Esophagus (tissue), 2 donors: ENCODE data around the gene CRTC1. TPM values are rescaled to one million over a fixed set of nuclear protein-coding genes. Genes with fewer than 3 reads are reported as not detected.

Source experiments
- H3K27ac ChIP-seq, 2 donors: one replicate each; pipeline ENCODE4 v1.5.1; 2013; ENCODE audit warnings: low read depth in 2 of 2, mild to moderate bottlenecking in 2 of 2, inconsistent platforms in 1 of 2, low read length in 1 of 2, moderate library complexity in 1 of 2
- H3K27me3 ChIP-seq, 2 donors: one replicate each; pipeline ENCODE4 v1.6.1; 2013; ENCODE audit warnings: low read length in 2 of 2, control low read depth in 1 of 2, mild to moderate bottlenecking in 1 of 2; ENCODE audit not compliant: insufficient read depth in 2 of 2, control insufficient read depth in 1 of 2
- H3K36me3 ChIP-seq, 2 donors: one replicate each; pipeline ENCODE4 v1.6.1; 2013; ENCODE audit warnings: low read length in 1 of 2; ENCODE audit not compliant: control insufficient read depth in 2 of 2, insufficient read depth in 2 of 2
- H3K4me1 ChIP-seq, 2 donors: one replicate each; pipeline ENCODE4 v1.6.1; 2013; ENCODE audit warnings: low read length in 1 of 2; ENCODE audit not compliant: control insufficient read depth in 2 of 2, insufficient read depth in 2 of 2
- H3K4me3 ChIP-seq, 2 donors: one replicate each; pipeline ENCODE4 v1.5.1; 2013; ENCODE audit warnings: low read length in 2 of 2, mild to moderate bottlenecking in 2 of 2, low read depth in 1 of 2, moderate library complexity in 1 of 2
- H3K9me3 ChIP-seq, 2 donors: one replicate each; pipeline ENCODE4 v1.6.1; 2013; ENCODE audit warnings: mild to moderate bottlenecking in 2 of 2, low read depth in 1 of 2, low read length in 1 of 2, moderate library complexity in 1 of 2; ENCODE audit not compliant: control insufficient read depth in 2 of 2, insufficient read depth in 1 of 2
- WGBS, 2 donors: extraction: QIAGEN DNeasy Blood & Tissue Kit; methylation state at CpG; one replicate each; pipeline ENCODE4 v1.1.7; 2013; 5-methylcytosine and 5-hydroxymethylcytosine counted together
- polyA plus RNA-seq, 2 donors: library from polyadenylated mRNA; stranded (reverse); fragments of 200-250 nt; gene quantifications; one replicate each; pipeline ENCODE4 v1.2.3, GENCODE V29; 2013
- donor health status: healthy with polysubstance abuse.
- donor health status: Bipolar disorder and iron deficiency.

The CRTC1 gene
- polyA plus RNA-seq, 2 donors: 2.1 to 4.0 TPM

- Histone ChIP-seq H3K27ac (no peak overlapping the region), H3K4me3 (no peak overlapping the region), H3K4me1 (peaks cover 0 to 19% of the 10 kb centered on the region in 2 donors), H3K9me3 (no peaks in the 10 kb centered on the region), H3K36me3 (no peaks in the 10 kb centered on the region), H3K27me3 (peaks cover 8 to 33% of the 10 kb centered on the region in 2 donors)
- 81 to 82% methylated on average over 3 of the region's 3 CpGs for WGBS, 2 donors
Observed at GRCh38 chr19:18792661-18793060, 109.2 kb downstream of the CRTC1 start.

DNA sequence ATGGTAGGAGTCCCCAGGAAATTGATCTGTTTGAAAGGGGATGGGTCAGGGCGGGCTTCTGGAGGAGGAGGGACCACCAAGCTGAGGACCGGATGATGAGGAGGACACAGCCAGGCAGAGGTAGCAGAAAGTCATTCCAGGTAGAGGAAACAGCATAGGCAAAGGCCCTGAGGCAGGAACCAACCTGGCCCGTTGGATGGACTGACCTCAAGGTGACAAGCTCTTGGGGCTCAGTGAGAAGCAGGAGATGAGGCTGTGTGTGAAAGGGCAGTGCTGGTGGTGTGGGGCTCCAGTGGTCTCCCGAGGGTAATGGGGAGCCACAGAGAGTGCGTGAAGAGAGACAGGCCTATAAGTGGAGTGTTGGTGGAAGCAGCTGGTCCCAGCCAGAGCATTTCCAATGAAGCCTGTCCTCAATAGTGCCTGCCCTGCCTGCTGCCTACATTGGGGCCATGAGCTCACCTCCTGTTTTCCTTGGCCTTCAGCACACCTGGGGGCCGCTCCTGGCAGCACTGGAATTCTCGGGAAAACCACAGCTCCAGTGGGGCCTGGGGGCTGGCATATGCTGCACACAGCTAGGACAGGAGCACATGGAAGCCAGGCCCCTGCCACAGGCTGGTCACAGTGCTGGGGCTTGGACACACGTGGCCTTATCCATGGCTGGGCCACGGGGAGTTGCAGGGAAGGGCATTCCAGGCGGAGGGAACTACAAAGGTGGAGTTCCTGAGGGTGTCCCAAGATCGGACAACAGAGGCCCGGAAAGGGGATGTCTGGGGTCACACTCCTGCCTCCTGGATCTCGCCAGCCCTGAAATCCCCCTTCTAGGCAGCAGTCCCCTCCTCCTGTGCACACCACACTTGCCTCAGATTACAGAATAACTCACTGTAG lies 109.9 kb downstream of the CRTC1 start:
- Histone ChIP-seq H3K36me3 (no peaks in the 10 kb centered on the region), H3K27ac (no peak overlapping the region), H3K9me3 (no peaks in the 10 kb centered on the region), H3K27me3 (peaks cover 8 to 28% of the 10 kb centered on the region in 2 donors), H3K4me1 (peaks cover 0 to 18% of the 10 kb centered on the region in 2 donors), H3K4me3 (no peak overlapping the region)
- WGBS, 2 donors: 76 to 77% methylated on average over 13 of the region's 13 CpGs

- Histone ChIP-seq H3K27ac (no peak overlapping the region), H3K4me1 (peaks cover 0 to 13% of the 10 kb centered on the region in 2 donors), H3K27me3 (peaks cover 6 to 23% of the 10 kb centered on the region in 2 donors), H3K9me3 (no peaks in the 10 kb centered on the region), H3K4me3 (no peak overlapping the region), H3K36me3 (no peaks in the 10 kb centered on the region)
- 67 to 70% methylated on average over 5 of the region's 5 CpGs for WGBS, 2 donors
Observed at GRCh38 chr19:18794029-18794313, 110.5 kb downstream of the CRTC1 start.

DNA sequence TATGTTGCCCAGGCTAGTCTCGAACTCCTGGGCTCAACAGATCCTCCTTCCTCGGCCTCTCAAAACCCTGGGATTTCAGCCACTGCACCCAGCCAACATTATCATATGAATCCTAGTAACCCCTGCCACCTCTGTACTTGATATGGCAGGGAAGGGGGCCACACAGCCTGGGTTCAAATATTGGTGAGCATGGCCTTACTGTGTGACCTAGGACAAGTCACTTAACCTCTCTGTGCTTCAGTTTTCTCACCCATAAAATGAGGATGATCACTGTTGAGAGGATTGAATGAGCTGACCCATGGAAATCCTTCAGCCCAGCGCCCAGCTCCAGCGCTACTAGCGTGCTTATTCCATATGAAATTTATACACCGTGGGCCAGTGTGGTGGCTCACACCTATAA lies 111.2 kb downstream of the CRTC1 start:
- Histone ChIP-seq H3K36me3 (no peaks in the 10 kb centered on the region), H3K9me3 (no peaks in the 10 kb centered on the region), H3K4me1 (peaks cover 0 to 8% of the 10 kb centered on the region in 2 donors), H3K4me3 (no peak overlapping the region), H3K27ac (no peak overlapping the region), H3K27me3 (peaks cover 7 to 16% of the 10 kb centered on the region in 2 donors)
- 90 to 96% methylated on average over 6 of the region's 6 CpGs for WGBS, 2 donors

DNA sequence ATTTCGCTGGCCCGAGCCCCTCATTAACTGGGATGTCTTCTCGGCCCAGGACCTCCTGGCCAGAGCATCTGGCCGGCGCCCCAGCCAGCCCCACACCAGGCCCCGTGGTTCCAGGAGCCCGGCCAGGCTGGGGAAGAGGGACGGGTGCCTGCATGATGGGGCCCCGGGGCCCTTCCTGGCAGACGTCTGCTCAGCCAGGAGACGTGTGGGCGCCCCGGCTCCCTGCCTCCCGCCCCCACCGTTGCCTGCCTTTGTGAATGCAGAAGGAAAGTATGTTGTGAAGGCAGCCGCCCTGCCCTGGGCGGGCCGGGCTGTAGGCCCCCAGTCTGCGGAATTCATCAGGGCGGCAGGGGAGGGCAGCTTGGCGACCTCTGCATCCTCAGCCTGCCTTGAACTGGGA lies 112.1 kb downstream of the CRTC1 start:
- peaks cover 7 to 9% of the 10 kb centered on the region in 2 donors for H3K27me3 ChIP-seq
- peaks cover 0 to 4% of the 10 kb centered on the region in 2 donors for H3K4me1 ChIP-seq
- WGBS, 2 donors: 9 to 14% methylated on average over 21 of the region's 21 CpGs
- H3K4me3 ChIP-seq: no peak overlapping the region
- no peak overlapping the region for H3K27ac ChIP-seq
- H3K36me3 ChIP-seq: no peaks in the 10 kb centered on the region
- H3K9me3 ChIP-seq: no peaks in the 10 kb centered on the region

DNA sequence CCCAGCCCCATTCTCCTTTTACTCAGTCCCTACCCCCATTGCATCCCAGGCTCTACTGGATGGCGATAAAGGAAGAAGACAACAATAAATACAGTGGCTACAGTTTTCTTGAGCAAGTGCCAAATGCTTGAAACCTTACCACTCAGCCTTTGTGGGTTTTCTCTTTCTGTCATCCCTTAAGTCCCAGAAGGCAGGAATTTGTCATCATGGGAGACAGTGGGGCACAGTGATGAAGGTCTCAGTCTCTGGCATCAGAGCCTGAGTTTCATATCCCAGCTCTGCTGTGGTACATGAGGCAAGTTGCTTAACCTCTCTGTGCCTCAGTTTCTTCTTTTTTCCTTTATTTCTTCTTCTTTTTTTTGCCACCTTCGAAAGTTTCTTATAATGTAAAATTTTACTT lies 112.8 kb downstream of the CRTC1 start:
- no peaks in the 10 kb centered on the region for H3K9me3 ChIP-seq
- H3K36me3 ChIP-seq: no peaks in the 10 kb centered on the region
- H3K4me1 ChIP-seq: no peaks in the 10 kb centered on the region
- H3K27me3 ChIP-seq: peaks cover 2 to 10% of the 10 kb centered on the region in 2 donors
- H3K27ac ChIP-seq: no peak overlapping the region
- WGBS, 2 donors: 62 to 64% methylated on average over 2 of the region's 2 CpGs
- no peak overlapping the region for H3K4me3 ChIP-seq

DNA sequence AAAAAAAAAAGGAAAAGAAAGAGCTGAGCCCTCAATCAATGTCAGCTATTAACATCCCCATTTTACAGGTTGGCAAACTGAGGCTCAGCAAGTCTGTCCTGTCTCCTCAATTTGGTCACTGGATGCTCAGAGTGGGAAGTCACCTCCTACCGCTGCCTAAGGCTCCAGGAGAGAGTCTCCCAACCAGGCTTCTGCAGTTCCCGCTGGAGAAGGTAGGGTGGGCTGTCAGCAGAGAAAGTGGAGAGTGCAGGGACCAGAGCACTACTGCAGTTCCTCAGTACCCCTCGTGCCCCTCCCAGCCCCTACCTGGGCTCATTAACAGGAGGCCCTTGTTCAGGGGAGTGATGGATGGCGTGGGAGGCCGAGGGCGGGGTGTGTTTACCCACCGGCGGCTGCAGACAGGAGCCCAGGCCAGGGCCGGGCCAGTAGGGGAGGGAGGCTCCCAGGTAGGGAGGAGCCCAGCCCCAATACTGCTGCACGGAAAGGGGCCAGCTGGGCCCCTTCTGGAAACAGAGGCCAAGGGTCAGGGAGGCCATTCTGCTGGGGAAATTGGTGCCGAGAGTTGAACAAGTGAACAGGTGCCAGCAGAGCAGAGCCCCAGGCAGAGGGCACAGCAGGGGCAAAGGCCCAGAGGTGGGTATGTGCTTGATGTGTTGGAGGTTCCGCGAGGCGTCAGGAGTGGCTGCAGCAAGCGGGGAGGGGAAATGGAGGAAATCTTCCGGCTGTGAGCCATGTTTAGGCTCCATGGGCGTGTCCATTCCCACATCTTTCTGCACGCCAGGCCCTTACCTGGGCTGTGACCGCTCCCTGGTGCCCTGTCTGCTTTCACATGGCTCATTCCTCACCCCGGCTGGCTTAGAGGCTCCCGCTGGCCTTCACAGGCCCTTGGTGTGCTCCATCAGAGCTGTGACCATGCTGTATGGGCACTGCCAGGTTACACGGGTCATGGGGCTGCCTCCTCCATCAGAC lies 115.2 kb downstream of the CRTC1 start:
- 38 to 40% methylated on average over 21 to 22 of the region's 22 CpGs for WGBS, 2 donors
- Histone ChIP-seq H3K27ac (no peak overlapping the region), H3K36me3 (no peaks in the 10 kb centered on the region), H3K27me3 (peaks cover 0 to 6% of the 10 kb centered on the region in 2 donors), H3K4me3 (no peak overlapping the region), H3K9me3 (no peaks in the 10 kb centered on the region), H3K4me1 (no peaks in the 10 kb centered on the region)

- Histone ChIP-seq H3K4me1 (no peaks in the 10 kb centered on the region), H3K4me3 (no peak overlapping the region), H3K36me3 (no peaks in the 10 kb centered on the region), H3K9me3 (no peaks in the 10 kb centered on the region), H3K27me3 (peaks cover 0 to 6% of the 10 kb centered on the region in 2 donors), H3K27ac (no peak overlapping the region)
Observed at GRCh38 chr19:18799389-18799970, 116.0 kb downstream of the CRTC1 start.

DNA sequence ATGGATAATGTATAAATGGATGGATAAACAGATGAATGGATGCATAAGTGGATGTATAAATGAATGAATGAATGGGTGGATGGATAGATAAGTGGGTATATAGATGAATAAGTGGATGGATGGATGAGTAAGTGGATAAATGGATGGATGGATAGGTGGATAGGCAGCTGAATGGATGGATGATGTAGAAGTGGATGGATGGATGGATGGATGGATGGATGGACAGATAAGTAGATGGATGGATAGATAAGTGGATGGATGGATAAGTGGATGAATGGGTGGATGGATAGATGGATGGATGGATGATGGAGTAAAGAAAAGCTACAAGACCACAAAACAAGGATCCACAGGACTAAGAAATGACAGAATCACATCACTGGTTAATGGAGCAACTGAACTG lies 116.6 kb downstream of the CRTC1 start:
- Histone ChIP-seq H3K27ac (no peak overlapping the region), H3K9me3 (no peaks in the 10 kb centered on the region), H3K36me3 (no peaks in the 10 kb centered on the region), H3K27me3 (peaks cover 0 to 6% of the 10 kb centered on the region in 2 donors), H3K4me3 (no peak overlapping the region), H3K4me1 (no peaks in the 10 kb centered on the region)
